Central memory CD4-positive, alpha-beta T cell (primary cell): ENCODE data around the gene GRIK2.

Experiments used
- DNase-seq: peaks from one replicate; pipeline ENCODE4 v3.0.0; 2022

GRIK2 gene

GRCh38 chr6:101912311-101912710 is 518.8 kb downstream of the GRIK2 start:
- DNase-seq: no peak

GRCh38 chr6:101918471-101918870 is 525.0 kb downstream of the GRIK2 start:
- DNase-seq: no peak

- DNase-seq: no peak
Observed at GRCh38 chr6:101921829-101922450, 528.4 kb downstream of the GRIK2 start.

GRCh38 chr6:101926149-101926925 is 532.8 kb downstream of the GRIK2 start:
- DNase-seq: no peak

GRCh38 chr6:101931766-101932165 is 538.3 kb downstream of the GRIK2 start:
- no peak for DNase-seq

GRCh38 chr6:101932704-101933103 is 539.2 kb downstream of the GRIK2 start:
- no peak for DNase-seq

- no peak for DNase-seq
Observed at GRCh38 chr6:101935732-101936131, 542.2 kb downstream of the GRIK2 start.

GRCh38 chr6:101936516-101936915 is 543.0 kb downstream of the GRIK2 start:
- no peak for DNase-seq

GRCh38 chr6:101937108-101937507 is 543.6 kb downstream of the GRIK2 start:
- DNase-seq: no peak

GRCh38 chr6:101940391-101940790 is 546.9 kb downstream of the GRIK2 start:
- no peak for DNase-seq

- no peak for DNase-seq
Observed at GRCh38 chr6:101956961-101957360, 563.5 kb downstream of the GRIK2 start.

GRCh38 chr6:101961357-101961756 is 567.8 kb downstream of the GRIK2 start:
- DNase-seq: no peak

- DNase-seq: no peak
Observed at GRCh38 chr6:101980924-101981323, 587.4 kb downstream of the GRIK2 start.

- DNase-seq: no peak
Observed at GRCh38 chr6:101986476-101986875, 593.0 kb downstream of the GRIK2 start.

- no peak for DNase-seq
Observed at GRCh38 chr6:101992286-101992685, 598.8 kb downstream of the GRIK2 start.

- no peak for DNase-seq
Observed at GRCh38 chr6:101994521-101994920, 601.0 kb downstream of the GRIK2 start.

GRCh38 chr6:102015431-102015830 is 621.9 kb downstream of the GRIK2 start:
- DNase-seq: no peak

GRCh38 chr6:102022281-102022680 is 628.8 kb downstream of the GRIK2 start:
- DNase-seq: no peak

- no peak for DNase-seq
Observed at GRCh38 chr6:102022803-102023202, 629.3 kb downstream of the GRIK2 start.

GRCh38 chr6:102023977-102024657 is 630.6 kb downstream of the GRIK2 start:
- no peak for DNase-seq

- DNase-seq: no peak
Observed at GRCh38 chr6:102026649-102027048, 633.1 kb downstream of the GRIK2 start.

- no peak for DNase-seq
Observed at GRCh38 chr6:102028176-102028575, 634.7 kb downstream of the GRIK2 start.

- no peak for DNase-seq
Observed at GRCh38 chr6:102038964-102039363, 645.5 kb downstream of the GRIK2 start.

- no peak for DNase-seq
Observed at GRCh38 chr6:102039441-102039840, 645.9 kb downstream of the GRIK2 start.
